GM10847 (cell line): ENCODE results near the gene BBIP1.

ENCODE experiments used
- POLR2A ChIP-seq: IDR thresholded peaks from 2 replicates; pipeline ENCODE4 v1.6.1; 2011; ENCODE audit not compliant: insufficient read length; ENCODE audit errors: extremely low read depth

Gene BBIP1

GRCh38 chr10:110918643-110919348 is at the start of gene BBIP1:
BBIP1 (minus strand) TSS chr10:110919180; CDS start chr10:110918157, 1,023 bp downstream.
- TF ChIP-seq POLR2A: peak; percentile 58

GRCh38 chr10:110967645-110968044 is 48.7 kb upstream of the BBIP1 start:
- TF ChIP-seq POLR2A: no peak

- TF ChIP-seq POLR2A: no peak
These were observed 48.1 kb upstream of the BBIP1 start for GRCh38 chr10:110967009-110967630.

- TF ChIP-seq POLR2A: no peak
These were observed 47.2 kb upstream of the BBIP1 start for GRCh38 chr10:110966146-110966545.

- TF ChIP-seq POLR2A: no peak
These were observed 46.2 kb upstream of the BBIP1 start for GRCh38 chr10:110965216-110965615.

DNA sequence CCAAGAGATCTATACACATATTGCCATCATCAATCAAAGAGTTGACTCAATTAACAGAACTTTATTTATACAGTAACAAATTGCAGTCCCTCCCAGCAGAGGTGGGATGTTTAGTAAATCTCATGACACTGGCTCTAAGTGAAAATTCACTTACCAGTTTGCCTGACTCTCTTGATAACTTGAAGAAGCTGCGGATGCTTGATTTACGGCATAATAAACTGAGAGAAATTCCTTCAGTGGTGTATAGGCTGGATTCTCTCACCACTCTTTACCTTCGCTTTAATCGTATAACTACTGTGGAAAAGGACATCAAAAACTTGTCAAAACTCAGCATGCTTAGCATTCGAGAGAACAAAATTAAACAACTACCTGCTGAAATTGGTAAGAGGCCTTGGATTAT is 45.7 kb upstream of the BBIP1 start:
- no peak for TF ChIP-seq POLR2A

GRCh38 chr10:110963162-110963561 is 44.2 kb upstream of the BBIP1 start:
- no peak for TF ChIP-seq POLR2A

DNA sequence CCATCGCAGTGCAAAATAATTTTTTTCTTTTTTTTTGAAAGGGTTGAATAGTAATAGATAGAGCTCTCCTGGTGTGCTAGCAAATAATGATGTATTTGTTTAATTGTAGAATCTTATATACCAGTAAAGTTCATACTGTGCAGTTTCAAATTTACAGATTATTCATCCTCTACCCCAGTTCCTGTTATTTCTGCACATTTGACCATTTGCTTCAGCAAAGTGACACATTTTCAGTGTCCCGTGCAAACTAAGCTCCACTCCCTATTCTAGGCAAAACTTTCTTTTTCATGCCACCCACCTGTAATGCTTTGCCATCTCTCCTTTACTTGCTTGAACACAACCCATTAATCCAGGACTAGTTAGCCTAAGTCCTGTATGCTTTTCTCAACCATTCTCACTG is 43.5 kb upstream of the BBIP1 start:
- TF ChIP-seq POLR2A: no peak

DNA sequence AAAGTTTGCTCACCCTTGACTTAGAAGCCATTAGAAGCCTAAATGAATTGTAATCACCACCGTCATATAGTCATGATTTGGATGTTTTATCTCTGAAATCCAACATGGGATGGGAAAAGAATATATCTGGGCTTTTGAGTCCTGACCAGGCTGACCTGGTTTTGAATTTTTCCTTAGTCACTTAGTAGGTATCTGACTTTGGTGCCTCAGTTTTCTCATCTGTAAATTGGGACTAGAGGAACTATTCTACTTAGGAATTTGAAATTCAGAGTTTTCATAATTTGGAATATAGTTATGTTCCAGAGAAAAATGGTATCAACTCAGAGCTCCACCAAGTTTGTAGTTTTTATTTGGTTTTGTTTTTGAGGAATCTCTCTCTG is 41.3 kb upstream of the BBIP1 start:
- TF ChIP-seq POLR2A: no peak

DNA sequence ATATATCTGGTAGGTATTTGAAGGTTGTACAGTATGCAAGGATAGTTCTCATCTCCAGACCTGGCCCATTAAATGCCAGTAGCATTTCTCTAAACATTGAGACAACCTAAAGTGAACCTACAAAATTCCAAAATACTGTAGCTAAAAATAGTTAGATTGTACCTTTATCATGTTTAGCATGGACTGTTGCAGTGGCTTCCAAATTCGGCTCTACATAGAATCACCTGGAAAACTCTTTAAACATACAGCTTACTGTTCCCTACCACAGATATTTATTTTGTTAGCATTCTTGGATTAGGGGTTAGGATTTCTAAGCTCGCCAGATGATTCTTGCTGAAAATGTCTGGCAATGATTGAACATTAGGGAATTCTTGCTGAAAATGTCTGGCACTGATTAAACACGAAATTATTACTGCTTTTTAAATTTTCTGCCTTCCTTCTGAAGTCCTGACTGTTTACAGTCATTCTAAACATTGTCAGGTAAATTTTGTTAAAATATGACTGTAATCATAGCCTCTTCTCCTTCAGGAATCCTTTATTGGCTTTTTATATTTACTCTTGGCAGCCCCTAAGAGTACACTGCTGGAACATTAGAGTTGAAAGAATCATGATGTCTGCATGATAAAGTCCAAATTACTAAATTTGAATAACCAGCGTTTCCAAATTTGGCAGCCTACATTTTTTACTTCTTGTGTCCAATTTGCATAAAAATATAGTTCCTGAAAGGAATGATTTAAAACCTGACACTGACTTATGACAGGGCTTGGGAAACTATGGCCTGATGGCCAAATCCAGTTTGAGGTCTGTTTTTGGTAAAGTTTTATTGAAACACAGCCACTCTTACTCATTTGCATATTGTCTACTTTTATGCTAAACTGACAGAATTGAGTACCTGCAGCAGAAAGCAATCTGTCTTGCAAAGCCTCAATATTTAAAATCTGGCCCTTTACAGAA is 40.7 kb upstream of the BBIP1 start:
- TF ChIP-seq POLR2A: no peak

GRCh38 chr10:110957606-110958005 is 38.6 kb upstream of the BBIP1 start:
- TF ChIP-seq POLR2A: no peak

- TF ChIP-seq POLR2A: no peak
These were observed 32.4 kb upstream of the BBIP1 start for GRCh38 chr10:110951381-110951780.

GRCh38 chr10:110947061-110947595 is 28.1 kb upstream of the BBIP1 start:
- no peak for TF ChIP-seq POLR2A

- TF ChIP-seq POLR2A: no peak
These were observed 27.5 kb upstream of the BBIP1 start for GRCh38 chr10:110946496-110946895.

- no peak for TF ChIP-seq POLR2A
These were observed 25.9 kb upstream of the BBIP1 start for GRCh38 chr10:110944792-110945396.

DNA sequence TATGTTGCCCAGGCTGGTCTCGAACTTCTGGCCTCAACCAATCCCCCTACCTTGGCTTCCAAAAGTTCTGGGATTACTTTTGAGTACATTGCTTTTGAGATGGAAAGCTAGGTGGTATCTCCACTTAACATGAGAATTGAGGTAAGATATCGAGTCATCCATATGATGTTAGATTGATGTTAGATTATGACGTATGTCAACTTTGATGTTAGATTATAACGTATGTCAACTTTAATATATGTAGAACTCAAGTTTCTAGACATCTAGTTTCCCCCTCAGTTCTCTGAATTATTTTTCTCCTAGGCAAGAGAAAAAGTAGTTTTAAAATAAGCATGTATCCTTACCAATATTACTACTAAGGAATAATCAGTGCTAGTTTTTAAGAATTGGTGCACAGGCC is 20.4 kb upstream of the BBIP1 start:
- no peak for TF ChIP-seq POLR2A

DNA sequence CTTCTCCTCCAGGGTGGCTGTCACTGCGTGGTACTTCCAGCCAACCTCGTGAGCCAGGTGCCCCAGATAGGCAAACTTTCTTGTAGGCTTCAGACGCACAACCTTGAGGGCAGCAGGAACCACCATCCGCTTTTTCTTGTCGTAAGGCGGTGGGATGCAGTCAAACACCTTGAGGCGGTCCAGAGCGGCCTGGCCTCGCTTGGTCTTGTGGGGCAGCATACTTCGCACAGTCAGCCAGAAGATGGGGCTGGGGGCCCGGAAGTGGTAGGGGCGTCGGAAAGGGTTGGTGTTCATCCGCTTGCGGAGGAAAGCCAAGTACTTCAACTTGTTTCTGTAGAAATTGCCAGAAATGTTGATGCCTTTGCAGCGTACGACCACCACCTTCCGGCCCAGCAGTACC is 17.8 kb upstream of the BBIP1 start:
- TF ChIP-seq POLR2A: no peak
